ENCODE measurements around the gene FAM216B.

DNA sequence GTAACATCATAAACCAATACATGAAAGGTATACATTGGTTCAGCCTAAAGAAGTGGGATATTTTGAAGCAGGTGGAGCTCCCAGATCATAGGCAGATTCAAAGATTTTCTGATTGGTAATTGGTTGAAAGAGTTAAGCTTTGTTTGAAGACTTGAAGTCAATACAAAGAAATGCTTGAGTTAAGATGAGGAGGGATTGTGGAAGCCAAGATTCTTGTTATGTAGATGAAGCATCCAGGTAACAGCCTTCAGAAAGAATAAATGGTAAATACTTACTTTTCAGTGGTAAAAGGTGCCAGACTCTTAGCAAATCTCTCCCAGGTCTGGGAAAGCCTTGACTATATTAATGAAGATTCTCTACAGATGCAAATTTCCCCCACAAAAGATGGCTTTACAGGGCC, 49.3 kb upstream of the FAM216B start:
- TF ChIP-seq, protein P1, sequence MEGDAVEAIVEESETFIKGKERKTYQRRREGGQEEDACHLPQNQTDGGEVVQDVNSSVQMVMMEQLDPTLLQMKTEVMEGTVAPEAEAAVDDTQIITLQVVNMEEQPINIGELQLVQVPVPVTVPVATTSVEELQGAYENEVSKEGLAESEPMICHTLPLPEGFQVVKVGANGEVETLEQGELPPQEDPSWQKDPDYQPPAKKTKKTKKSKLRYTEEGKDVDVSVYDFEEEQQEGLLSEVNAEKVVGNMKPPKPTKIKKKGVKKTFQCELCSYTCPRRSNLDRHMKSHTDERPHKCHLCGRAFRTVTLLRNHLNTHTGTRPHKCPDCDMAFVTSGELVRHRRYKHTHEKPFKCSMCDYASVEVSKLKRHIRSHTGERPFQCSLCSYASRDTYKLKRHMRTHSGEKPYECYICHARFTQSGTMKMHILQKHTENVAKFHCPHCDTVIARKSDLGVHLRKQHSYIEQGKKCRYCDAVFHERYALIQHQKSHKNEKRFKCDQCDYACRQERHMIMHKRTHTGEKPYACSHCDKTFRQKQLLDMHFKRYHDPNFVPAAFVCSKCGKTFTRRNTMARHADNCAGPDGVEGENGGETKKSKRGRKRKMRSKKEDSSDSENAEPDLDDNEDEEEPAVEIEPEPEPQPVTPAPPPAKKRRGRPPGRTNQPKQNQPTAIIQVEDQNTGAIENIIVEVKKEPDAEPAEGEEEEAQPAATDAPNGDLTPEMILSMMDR (conservative IDR thresholded peaks at IDR 0.05; ENCODE audit: low read length), result no peak
- TF ChIP-seq EZH2phosphoT487 (IDR thresholded peaks at IDR 0.05; ENCODE audit: borderline replicate concordance, low read depth, low read length), result no peak
